Measurements from ENCODE around the gene DBN1.

GRCh38 chr5:177431317-177432142 is 41.9 kb downstream of the DBN1 start:
- TF ChIP-seq CTCF (conservative IDR thresholded peaks at IDR 0.05 in 1 of 2, IDR thresholded peaks at IDR 0.05 in 1 of 2; ENCODE audit: low read depth in 1 of 2, low read length in 2 of 2) = no peak
- TF ChIP-seq EZH2 (IDR thresholded peaks at IDR 0.05; ENCODE audit: low read length, missing control alignments) = no peak

Data from fibroblast of lung (primary cell).